ENCODE measurements around the gene MTCP1. TPM values are rescaled to one million over a fixed set of nuclear protein-coding genes. Genes with fewer than 3 reads are reported as not detected.

The MTCP1 gene
- total RNA-seq, 1 experiment from 2014 or later, result 21.1 TPM

DNA sequence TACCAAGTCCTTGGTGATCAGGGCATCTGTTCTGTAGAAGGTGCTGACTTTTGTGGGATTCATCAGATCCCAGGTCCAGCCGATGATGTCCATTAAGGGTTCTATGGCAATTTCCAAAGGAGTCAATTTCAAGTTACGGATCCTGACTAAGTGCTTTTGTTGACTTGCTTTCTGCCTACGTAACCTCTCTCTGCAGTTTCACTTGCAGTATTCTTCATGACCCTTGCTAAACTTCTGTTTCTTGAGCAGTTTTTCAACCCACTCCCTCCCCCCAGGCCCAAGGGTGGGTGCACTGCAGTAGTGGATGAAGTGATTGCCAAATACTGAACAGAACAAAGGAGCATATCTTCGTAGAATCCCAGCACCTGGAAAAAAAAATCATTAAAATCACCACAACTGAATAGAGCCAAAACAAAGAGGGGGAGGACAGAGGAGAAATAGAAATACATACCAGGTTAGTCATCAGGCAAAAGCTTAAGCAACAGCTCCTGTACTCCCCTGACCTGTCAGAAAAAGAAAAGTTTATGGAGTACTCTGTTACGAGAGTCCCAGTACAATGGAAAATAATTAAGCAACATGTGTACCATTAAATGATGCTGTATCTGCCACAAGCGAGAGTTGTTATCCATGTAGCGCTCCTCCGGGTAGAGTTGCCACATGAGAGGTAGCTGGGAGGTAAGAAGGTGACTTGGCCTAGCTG, 5.8 kb downstream of the MTCP1 start:
- H3K9me3 ChIP-seq (replicated peaks), result no peaks in the 10 kb centered on the region
- H3K4me3 ChIP-seq, result no peak overlapping the region
- DNase-seq, result no peak
- no peaks in the 10 kb centered on the region for H3K4me1 ChIP-seq
- 0 out of 2 replicates have a peak, but pooled peaks cover 2% of the 10 kb centered on the region for H3K36me3 ChIP-seq
- H3K27ac ChIP-seq, result no peak overlapping the region
- H3K27me3 ChIP-seq, result no peaks in the 10 kb centered on the region

DNA sequence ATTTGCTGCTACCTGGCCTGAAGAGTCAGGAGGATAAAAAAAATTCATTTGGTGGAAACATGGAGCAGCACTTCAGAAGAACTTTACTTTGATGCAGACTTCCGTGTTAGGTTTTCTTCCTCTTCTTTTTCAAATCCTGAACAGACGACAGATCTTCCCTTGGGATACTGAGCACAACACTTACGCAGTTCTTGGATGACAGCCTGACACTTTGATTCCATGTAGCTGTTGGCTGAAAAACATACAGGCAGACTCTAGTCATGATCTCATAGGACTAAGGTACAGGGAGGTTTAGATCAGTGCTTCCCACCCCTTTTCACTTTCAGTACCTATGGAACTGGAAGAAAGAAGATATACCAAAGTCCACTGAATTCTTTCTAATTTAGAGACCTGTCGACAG, 9.2 kb downstream of the MTCP1 start:
- Histone ChIP-seq H3K9me3 (replicated peaks) (no peaks in the 10 kb centered on the region), H3K4me3 (no peak overlapping the region), H3K27ac (no peak overlapping the region), H3K36me3 (0 out of 2 replicates have a peak, but pooled peaks cover 6% of the 10 kb centered on the region), H3K4me1 (no peaks in the 10 kb centered on the region), H3K27me3 (no peaks in the 10 kb centered on the region)
- DNase-seq, result no peak

- peak in 1 of 2 experiments; percentile 15 for DNase-seq
- H3K27me3 ChIP-seq, result no peaks in the 10 kb centered on the region
- H3K9me3 ChIP-seq (replicated peaks), result no peaks in the 10 kb centered on the region
- H3K4me3 ChIP-seq, result no peak overlapping the region
- no peaks in the 10 kb centered on the region for H3K4me1 ChIP-seq
- H3K36me3 ChIP-seq, result 0 out of 2 replicates have a peak, but pooled peaks cover 6% of the 10 kb centered on the region
- H3K27ac ChIP-seq, result no peak overlapping the region
Measured at GRCh38 chrX:155056877-155057792, 13.8 kb downstream of the MTCP1 start.

DNA sequence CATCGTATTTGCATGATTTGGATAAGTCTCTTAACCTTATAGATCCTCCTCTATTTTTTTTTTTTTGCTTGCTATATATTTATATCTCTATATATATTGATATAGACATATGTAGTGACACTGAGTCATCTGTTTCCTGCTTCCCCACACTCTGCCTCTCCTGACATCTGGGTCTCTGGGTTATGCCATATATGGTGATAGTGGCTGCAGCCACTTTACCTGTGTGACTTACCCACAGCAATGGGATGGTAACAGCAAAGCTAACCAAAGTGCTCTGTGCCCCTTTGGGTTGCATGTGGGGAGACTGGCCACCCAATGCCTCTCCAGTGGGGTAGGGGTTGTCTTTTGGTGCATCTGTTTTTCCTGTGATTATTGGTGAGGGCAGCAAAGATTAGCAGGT, 14.5 kb downstream of the MTCP1 start:
- Histone ChIP-seq H3K9me3 (replicated peaks) (no peaks in the 10 kb centered on the region), H3K27ac (no peak overlapping the region), H3K27me3 (no peaks in the 10 kb centered on the region), H3K4me3 (no peak overlapping the region), H3K4me1 (no peaks in the 10 kb centered on the region), H3K36me3 (0 out of 2 replicates have a peak, but pooled peaks cover 6% of the 10 kb centered on the region)
- DNase-seq, result no peak

- H3K4me3 ChIP-seq, result no peak overlapping the region
- no peaks in the 10 kb centered on the region for H3K4me1 ChIP-seq
- no peaks in the 10 kb centered on the region for H3K27me3 ChIP-seq
- 0 out of 2 replicates have a peak, but pooled peaks cover 6% of the 10 kb centered on the region for H3K36me3 ChIP-seq
- H3K27ac ChIP-seq, result no peak overlapping the region
- H3K9me3 ChIP-seq (replicated peaks), result no peaks in the 10 kb centered on the region
- no peak for DNase-seq
Measured at GRCh38 chrX:155055494-155055893, 15.4 kb downstream of the MTCP1 start.

GRCh38 chrX:155054255-155054654, 16.7 kb downstream of the MTCP1 start:
- no peak for DNase-seq
- Histone ChIP-seq H3K9me3 (replicated peaks) (no peaks in the 10 kb centered on the region), H3K4me1 (no peaks in the 10 kb centered on the region), H3K36me3 (no peaks in the 10 kb centered on the region), H3K27me3 (no peaks in the 10 kb centered on the region), H3K4me3 (no peak overlapping the region), H3K27ac (no peak overlapping the region)

DNA sequence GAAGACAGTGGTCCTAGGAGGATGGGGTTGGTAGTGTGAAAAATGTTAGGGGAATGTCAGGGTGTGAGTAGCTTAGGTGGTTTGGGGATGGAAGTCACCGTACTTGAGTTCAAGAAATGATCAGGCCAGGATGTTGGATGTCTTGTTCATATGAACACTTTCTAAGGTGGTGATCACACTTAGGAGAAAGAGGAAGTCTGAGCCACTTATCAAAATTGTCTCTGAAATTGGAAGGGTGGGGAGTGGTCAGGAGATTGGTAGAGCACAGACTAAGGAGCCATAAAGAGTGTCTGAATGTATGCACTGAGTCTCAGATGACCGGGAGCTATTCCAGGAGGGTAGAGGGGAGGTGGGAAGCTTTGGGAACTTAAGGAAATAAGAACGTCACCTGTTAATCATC, 17.3 kb downstream of the MTCP1 start:
- no peak for DNase-seq
- H3K36me3 ChIP-seq, result no peaks in the 10 kb centered on the region
- no peak overlapping the region for H3K4me3 ChIP-seq
- H3K27me3 ChIP-seq, result no peaks in the 10 kb centered on the region
- no peak overlapping the region for H3K27ac ChIP-seq
- no peaks in the 10 kb centered on the region for H3K9me3 ChIP-seq (replicated peaks)
- no peaks in the 10 kb centered on the region for H3K4me1 ChIP-seq

GRCh38 chrX:155052738-155053498, 18.0 kb downstream of the MTCP1 start:
- Histone ChIP-seq H3K36me3 (no peaks in the 10 kb centered on the region), H3K4me1 (no peaks in the 10 kb centered on the region), H3K9me3 (replicated peaks) (no peaks in the 10 kb centered on the region), H3K27me3 (no peaks in the 10 kb centered on the region), H3K4me3 (no peak overlapping the region), H3K27ac (no peak overlapping the region)
- no peak for DNase-seq

DNA sequence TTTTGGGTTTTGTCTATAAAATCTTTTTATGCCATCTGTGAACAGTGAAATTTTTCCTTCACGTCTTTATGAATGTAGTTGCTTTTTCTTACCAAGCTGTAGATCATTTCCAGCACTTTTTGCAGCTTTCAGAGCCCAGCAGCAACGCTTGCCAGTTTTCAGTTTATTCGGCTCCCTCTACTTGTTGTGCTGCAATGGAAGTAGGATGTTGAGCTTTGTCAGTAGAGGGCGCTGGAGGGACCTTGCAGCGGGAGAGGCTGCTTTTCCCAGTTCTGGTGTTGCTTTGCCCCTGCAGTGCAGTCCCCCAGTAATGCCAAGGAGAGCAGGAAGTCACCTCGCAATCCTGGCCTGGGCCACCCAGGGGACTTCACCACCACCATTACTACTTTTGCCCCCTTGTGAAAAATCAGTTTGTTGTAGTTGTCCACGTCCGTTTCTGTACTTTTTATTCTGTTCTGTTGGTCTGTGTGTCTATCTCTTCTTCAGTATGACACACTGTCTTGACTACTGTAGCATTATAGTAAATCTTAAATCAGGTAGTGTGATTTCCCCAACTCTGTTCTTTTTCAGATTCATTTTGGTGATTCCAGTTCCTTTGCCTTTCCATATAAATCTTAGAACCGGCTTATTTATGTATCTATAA, 21.8 kb downstream of the MTCP1 start:
- H3K27ac ChIP-seq, result no peak overlapping the region
- no peaks in the 10 kb centered on the region for H3K9me3 ChIP-seq (replicated peaks)
- H3K4me1 ChIP-seq, result no peaks in the 10 kb centered on the region
- no peak overlapping the region for H3K4me3 ChIP-seq
- no peaks in the 10 kb centered on the region for H3K36me3 ChIP-seq
- DNase-seq, result peak; percentile 49 to 56
- H3K27me3 ChIP-seq, result no peaks in the 10 kb centered on the region

DNA sequence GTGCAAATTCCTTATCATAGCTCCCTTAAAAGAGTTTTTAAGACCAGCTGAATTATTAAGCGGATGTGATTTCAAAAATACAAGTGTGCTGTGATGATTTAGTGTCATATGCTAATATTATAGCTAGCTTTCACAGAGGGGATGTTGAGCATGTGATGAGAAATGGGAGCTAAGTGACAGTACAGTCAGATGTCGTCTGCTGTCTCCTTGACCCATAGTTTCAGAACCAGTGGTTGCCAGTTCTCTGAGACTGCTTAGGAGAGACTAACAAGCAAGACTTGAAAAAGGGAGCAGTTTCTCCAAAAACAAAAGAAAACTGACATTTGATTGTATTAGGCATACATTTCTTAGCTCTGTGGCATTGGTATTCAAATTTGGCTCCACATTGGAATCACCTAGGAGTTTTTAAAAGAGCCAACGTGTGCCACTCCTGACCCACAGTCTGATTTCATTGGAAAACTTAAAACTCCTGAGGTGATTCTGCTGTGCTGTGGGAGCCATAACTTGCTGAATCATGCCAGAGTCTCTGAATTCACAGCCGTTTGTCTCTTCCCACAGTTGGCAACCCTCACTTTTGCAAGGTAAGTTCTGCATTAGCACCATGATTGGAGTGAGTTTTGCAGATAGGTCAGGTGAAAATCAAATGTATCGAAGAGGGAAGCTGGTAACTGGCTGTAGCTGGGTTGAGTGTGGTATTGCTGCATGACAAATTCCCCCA, 24.0 kb downstream of the MTCP1 start:
- DNase-seq, result no peak
- no peaks in the 10 kb centered on the region for H3K4me1 ChIP-seq

GRCh38 chrX:155046129-155046810, 24.7 kb downstream of the MTCP1 start:
- no peak overlapping the region for H3K27ac ChIP-seq
- H3K4me1 ChIP-seq, result no peaks in the 10 kb centered on the region
- H3K27me3 ChIP-seq, result no peaks in the 10 kb centered on the region
- no peaks in the 10 kb centered on the region for H3K9me3 ChIP-seq (replicated peaks)
- no peak for DNase-seq
- no peak overlapping the region for H3K4me3 ChIP-seq
- no peaks in the 10 kb centered on the region for H3K36me3 ChIP-seq

More for the DNA sequence above, 24.0 kb downstream of the MTCP1 start:
- H3K9me3 ChIP-seq (replicated peaks), result no peaks in the 10 kb centered on the region
- H3K36me3 ChIP-seq, result no peaks in the 10 kb centered on the region
- H3K27ac ChIP-seq, result no peak overlapping the region
- no peak overlapping the region for H3K4me3 ChIP-seq
- H3K27me3 ChIP-seq, result no peaks in the 10 kb centered on the region

GRCh38 chrX:155035688-155036087, 35.2 kb downstream of the MTCP1 start:
- H3K4me3 ChIP-seq, result no peak overlapping the region
- H3K27me3 ChIP-seq, result no peaks in the 10 kb centered on the region
- no peak for DNase-seq
- H3K9me3 ChIP-seq (replicated peaks), result no peaks in the 10 kb centered on the region
- H3K27ac ChIP-seq, result no peak overlapping the region
- H3K4me1 ChIP-seq, result no peaks in the 10 kb centered on the region
- peaks cover 14% of the 10 kb centered on the region; the same call in 1 of the 2 replicates for H3K36me3 ChIP-seq

GRCh38 chrX:155031657-155032056, 39.3 kb downstream of the MTCP1 start:
- no peaks in the 10 kb centered on the region; the same call in 1 of the 2 replicates for H3K4me1 ChIP-seq
- H3K36me3 ChIP-seq, result peaks cover 14% of the 10 kb centered on the region; the same call in 1 of the 2 replicates
- no peak for DNase-seq
- no peaks in the 10 kb centered on the region for H3K9me3 ChIP-seq (replicated peaks)
- H3K27me3 ChIP-seq, result no peaks in the 10 kb centered on the region
- no peak overlapping the region for H3K27ac ChIP-seq
- no peak overlapping the region for H3K4me3 ChIP-seq

All from SJCRH30 (cell line).